Glomerular endothelial cell (primary cell): ENCODE data around the gene SUSD1. TPM values are rescaled to one million over a fixed set of nuclear protein-coding genes. Genes with fewer than 3 reads are reported as not detected.
"Not testable (repeated sequence)": the region's sequence is repeated elsewhere in the genome, so short reads cannot be mapped to it uniquely, and the experiment has no call there.

Experiments used
- DNase-seq: peaks from one replicate; pipeline ENCODE4 v3.0.0-alpha.2; 2011; ENCODE audit warnings: low read depth, low spot score; ENCODE audit errors: extremely low read depth
- total RNA-seq: library from RNA; depleted of rRNA; stranded (reverse); fragments of >200 nt; gene quantifications from 2 replicates; pipeline ENCODE4 v1.2.3, GENCODE V29; 2015

Gene SUSD1
- total RNA-seq, 1 donor from 2014 or later: 53.7 TPM

- no peak for DNase-seq
These were observed 704 bp downstream of the SUSD1 start for GRCh38 chr9:112174222-112174964.

GRCh38 chr9:112173489-112174221 is 1.4 kb downstream of the SUSD1 start:
- DNase-seq: no peak

- DNase-seq: no peak
These were observed 4.1 kb downstream of the SUSD1 start for GRCh38 chr9:112170968-112171367.

- no peak for DNase-seq
These were observed 4.9 kb downstream of the SUSD1 start for GRCh38 chr9:112170235-112170634.

- no peak for DNase-seq
These were observed 5.7 kb downstream of the SUSD1 start for GRCh38 chr9:112169368-112169767.

GRCh38 chr9:112168197-112168596 is 6.9 kb downstream of the SUSD1 start:
- no peak for DNase-seq

GRCh38 chr9:112166176-112167140 is 8.6 kb downstream of the SUSD1 start:
- DNase-seq: no peak

- DNase-seq: no peak
These were observed 12.3 kb downstream of the SUSD1 start for GRCh38 chr9:112162621-112163413.

- DNase-seq: no peak
These were observed 15.3 kb downstream of the SUSD1 start for GRCh38 chr9:112159781-112160180.

- no peak for DNase-seq
These were observed 16.3 kb downstream of the SUSD1 start for GRCh38 chr9:112158656-112159367.

- no peak for DNase-seq
These were observed 17.1 kb downstream of the SUSD1 start for GRCh38 chr9:112157961-112158360.

- no peak for DNase-seq
These were observed 18.0 kb downstream of the SUSD1 start for GRCh38 chr9:112157087-112157486.

GRCh38 chr9:112149211-112149610 is 25.9 kb downstream of the SUSD1 start:
- DNase-seq: no peak

- DNase-seq: no peak
These were observed 29.2 kb downstream of the SUSD1 start for GRCh38 chr9:112145886-112146285.

- DNase-seq: no peak
These were observed 30.3 kb downstream of the SUSD1 start for GRCh38 chr9:112144807-112145206.

- DNase-seq: no peak
These were observed 32.7 kb downstream of the SUSD1 start for GRCh38 chr9:112142420-112142819.

- DNase-seq: no peak
These were observed 34.2 kb downstream of the SUSD1 start for GRCh38 chr9:112140936-112141335.

GRCh38 chr9:112137066-112137465 is 38.0 kb downstream of the SUSD1 start:
- no peak for DNase-seq

GRCh38 chr9:112135706-112136105 is 39.4 kb downstream of the SUSD1 start:
- no peak for DNase-seq

GRCh38 chr9:112133806-112134205 is 41.3 kb downstream of the SUSD1 start:
- DNase-seq: not testable (repeated sequence)
